ENCODE measurements around the gene FAIM2.
"Not testable (repeated sequence)": the region's sequence is repeated elsewhere in the genome, so short reads cannot be mapped to it uniquely, and the experiment has no call there.

Gene FAIM2

GRCh38 chr12:49880756-49881414 is 22.8 kb downstream of the FAIM2 start:
- no peak for DNase-seq (ENCODE audit: low read depth)
- Histone ChIP-seq H3K27me3 (replicated peaks; ENCODE audit: control insufficient read depth, insufficient read depth, low read length) (peaks cover 10% of the 10 kb centered on the region), H3K36me3 (ENCODE audit: control insufficient read depth, insufficient read depth, low read length, severe bottlenecking) (no peaks in the 10 kb centered on the region), H3K9ac (ENCODE audit: low read length) (no peak overlapping the region), H3K4me3 (ENCODE audit: low read length) (no peak overlapping the region), H3K9me3 (ENCODE audit: control insufficient read depth, low read length) (no peaks in the 10 kb centered on the region), H3K4me1 (ENCODE audit: control insufficient read depth, insufficient read depth, low read length) (no peaks in the 10 kb centered on the region)

GRCh38 chr12:49879065-49879464 is 24.6 kb downstream of the FAIM2 start:
- not testable (repeated sequence) for H3K4me3 ChIP-seq (ENCODE audit: low read length); H3K27me3 ChIP-seq (replicated peaks; ENCODE audit: control insufficient read depth, insufficient read depth, low read length); H3K36me3 ChIP-seq (ENCODE audit: control insufficient read depth, insufficient read depth, low read length, severe bottlenecking); DNase-seq (ENCODE audit: low read depth); H3K9ac ChIP-seq (ENCODE audit: low read length); H3K9me3 ChIP-seq (ENCODE audit: control insufficient read depth, low read length); H3K4me1 ChIP-seq (ENCODE audit: control insufficient read depth, insufficient read depth, low read length)

- H3K36me3 ChIP-seq (ENCODE audit: control insufficient read depth, insufficient read depth, low read length, severe bottlenecking): no peaks in the 10 kb centered on the region
- no peak overlapping the region for H3K9ac ChIP-seq (ENCODE audit: low read length)
- no peak for DNase-seq (ENCODE audit: low read depth)
- H3K4me3 ChIP-seq (ENCODE audit: low read length): no peak overlapping the region
- H3K27me3 ChIP-seq (replicated peaks; ENCODE audit: control insufficient read depth, insufficient read depth, low read length): no peaks in the 10 kb centered on the region
- H3K9me3 ChIP-seq (ENCODE audit: control insufficient read depth, low read length): no peaks in the 10 kb centered on the region
- peaks cover 11% of the 10 kb centered on the region for H3K4me1 ChIP-seq (ENCODE audit: control insufficient read depth, insufficient read depth, low read length)
Observed at GRCh38 chr12:49878021-49878420, 25.7 kb downstream of the FAIM2 start.

- Histone ChIP-seq H3K9ac (ENCODE audit: low read length) (no peak overlapping the region), H3K9me3 (ENCODE audit: control insufficient read depth, low read length) (no peaks in the 10 kb centered on the region), H3K4me3 (ENCODE audit: low read length) (no peak overlapping the region), H3K27me3 (replicated peaks; ENCODE audit: control insufficient read depth, insufficient read depth, low read length) (no peaks in the 10 kb centered on the region), H3K36me3 (ENCODE audit: control insufficient read depth, insufficient read depth, low read length, severe bottlenecking) (no peaks in the 10 kb centered on the region), H3K4me1 (ENCODE audit: control insufficient read depth, insufficient read depth, low read length) (peaks cover 20% of the 10 kb centered on the region)
- DNase-seq (ENCODE audit: low read depth): no peak
Observed at GRCh38 chr12:49877066-49877465, 26.6 kb downstream of the FAIM2 start.

GRCh38 chr12:49876070-49876469 is 27.6 kb downstream of the FAIM2 start:
- no peak overlapping the region for H3K4me3 ChIP-seq (ENCODE audit: low read length)
- no peak overlapping the region for H3K9ac ChIP-seq (ENCODE audit: low read length)
- DNase-seq (ENCODE audit: low read depth): no peak
- no peaks in the 10 kb centered on the region for H3K27me3 ChIP-seq (replicated peaks; ENCODE audit: control insufficient read depth, insufficient read depth, low read length)
- H3K36me3 ChIP-seq (ENCODE audit: control insufficient read depth, insufficient read depth, low read length, severe bottlenecking): no peaks in the 10 kb centered on the region
- peaks cover 23% of the 10 kb centered on the region for H3K4me1 ChIP-seq (ENCODE audit: control insufficient read depth, insufficient read depth, low read length)
- H3K9me3 ChIP-seq (ENCODE audit: control insufficient read depth, low read length): no peaks in the 10 kb centered on the region

GRCh38 chr12:49875115-49875720 is 28.5 kb downstream of the FAIM2 start:
- Histone ChIP-seq H3K9ac (ENCODE audit: low read length) (no peak overlapping the region), H3K27me3 (replicated peaks; ENCODE audit: control insufficient read depth, insufficient read depth, low read length) (no peaks in the 10 kb centered on the region), H3K9me3 (ENCODE audit: control insufficient read depth, low read length) (no peaks in the 10 kb centered on the region), H3K36me3 (ENCODE audit: control insufficient read depth, insufficient read depth, low read length, severe bottlenecking) (no peaks in the 10 kb centered on the region), H3K4me3 (ENCODE audit: low read length) (no peak overlapping the region), H3K4me1 (ENCODE audit: control insufficient read depth, insufficient read depth, low read length) (peaks cover 23% of the 10 kb centered on the region)
- DNase-seq (ENCODE audit: low read depth): no peak

GRCh38 chr12:49874142-49874897 is 29.4 kb downstream of the FAIM2 start:
- Histone ChIP-seq H3K36me3 (ENCODE audit: control insufficient read depth, insufficient read depth, low read length, severe bottlenecking) (no peaks in the 10 kb centered on the region), H3K27me3 (replicated peaks; ENCODE audit: control insufficient read depth, insufficient read depth, low read length) (no peaks in the 10 kb centered on the region), H3K9ac (ENCODE audit: low read length) (no peak overlapping the region), H3K4me1 (ENCODE audit: control insufficient read depth, insufficient read depth, low read length) (peaks cover 30% of the 10 kb centered on the region), H3K4me3 (ENCODE audit: low read length) (no peak overlapping the region), H3K9me3 (ENCODE audit: control insufficient read depth, low read length) (no peaks in the 10 kb centered on the region)
- peak; percentile 45 for DNase-seq (ENCODE audit: low read depth)

- Histone ChIP-seq H3K4me1 (ENCODE audit: control insufficient read depth, insufficient read depth, low read length) (peaks cover 37% of the 10 kb centered on the region), H3K27me3 (replicated peaks; ENCODE audit: control insufficient read depth, insufficient read depth, low read length) (no peaks in the 10 kb centered on the region), H3K9me3 (ENCODE audit: control insufficient read depth, low read length) (no peaks in the 10 kb centered on the region), H3K36me3 (ENCODE audit: control insufficient read depth, insufficient read depth, low read length, severe bottlenecking) (no peaks in the 10 kb centered on the region), H3K9ac (ENCODE audit: low read length) (peak overlapping the region; percentile 40), H3K4me3 (ENCODE audit: low read length) (peak overlapping the region; percentile 7)
- DNase-seq (ENCODE audit: low read depth): peak; percentile 32
Observed at GRCh38 chr12:49873361-49873934, 30.3 kb downstream of the FAIM2 start.

- H3K27me3 ChIP-seq (replicated peaks; ENCODE audit: control insufficient read depth, insufficient read depth, low read length): no peaks in the 10 kb centered on the region
- H3K9ac ChIP-seq (ENCODE audit: low read length): peak overlapping the region; percentile 40
- H3K4me3 ChIP-seq (ENCODE audit: low read length): peak overlapping the region; percentile 7
- DNase-seq (ENCODE audit: low read depth): no peak
- no peaks in the 10 kb centered on the region for H3K9me3 ChIP-seq (ENCODE audit: control insufficient read depth, low read length)
- no peaks in the 10 kb centered on the region for H3K36me3 ChIP-seq (ENCODE audit: control insufficient read depth, insufficient read depth, low read length, severe bottlenecking)
- peaks cover 43% of the 10 kb centered on the region for H3K4me1 ChIP-seq (ENCODE audit: control insufficient read depth, insufficient read depth, low read length)
Observed at GRCh38 chr12:49872781-49873181, 30.9 kb downstream of the FAIM2 start.

GRCh38 chr12:49872381-49872780 is 31.3 kb downstream of the FAIM2 start:
- Histone ChIP-seq H3K36me3 (ENCODE audit: control insufficient read depth, insufficient read depth, low read length, severe bottlenecking) (no peaks in the 10 kb centered on the region), H3K27me3 (replicated peaks; ENCODE audit: control insufficient read depth, insufficient read depth, low read length) (no peaks in the 10 kb centered on the region), H3K4me1 (ENCODE audit: control insufficient read depth, insufficient read depth, low read length) (peaks cover 47% of the 10 kb centered on the region), H3K9me3 (ENCODE audit: control insufficient read depth, low read length) (no peaks in the 10 kb centered on the region), H3K9ac (ENCODE audit: low read length) (no peak overlapping the region), H3K4me3 (ENCODE audit: low read length) (no peak overlapping the region)
- DNase-seq (ENCODE audit: low read depth): no peak

GRCh38 chr12:49871811-49872251 is 31.9 kb downstream of the FAIM2 start:
- H3K36me3 ChIP-seq (ENCODE audit: control insufficient read depth, insufficient read depth, low read length, severe bottlenecking); H3K9me3 ChIP-seq (ENCODE audit: control insufficient read depth, low read length); H3K4me3 ChIP-seq (ENCODE audit: low read length); H3K9ac ChIP-seq (ENCODE audit: low read length); H3K27me3 ChIP-seq (replicated peaks; ENCODE audit: control insufficient read depth, insufficient read depth, low read length): not testable (repeated sequence)
- H3K4me1 ChIP-seq (ENCODE audit: control insufficient read depth, insufficient read depth, low read length): peaks cover 47% of the 10 kb centered on the region
- peak; percentile 25 for DNase-seq (ENCODE audit: low read depth)

All from adipocyte (in vitro differentiated cells).